ENCODE data around the gene ATRNL1. TPM values are rescaled to one million over a fixed set of nuclear protein-coding genes. Genes with fewer than 3 reads are reported as not detected.

Gene ATRNL1
- total RNA-seq, 1 experiment from 2014 or later: 1.3 TPM

- TF ChIP-seq ELF1 (IDR thresholded peaks at IDR 0.05; ENCODE audit: borderline replicate concordance, low read depth) (no peak), CBX3 (IDR thresholded peaks at IDR 0.05; ENCODE audit: low read depth) (no peak), YY1 (IDR thresholded peaks at IDR 0.05; ENCODE audit: extremely low read depth, insufficient replicate concordance, low read depth, low read length) (no peak), CTCF (IDR thresholded peaks at IDR 0.05 in 2 of 3, conservative IDR thresholded peaks at IDR 0.05 in 1 of 3; ENCODE audit: borderline replicate concordance in 1 of 3, insufficient read depth in 1 of 3, low read depth in 2 of 3, low read length in 2 of 3) (no peak), ZBTB33 (IDR thresholded peaks at IDR 0.05; ENCODE audit: extremely low read depth, insufficient replicate concordance, low read length) (no peak), RAD21 (IDR thresholded peaks at IDR 0.05; ENCODE audit: low read depth) (no peak), FOSL1 (IDR thresholded peaks at IDR 0.05; ENCODE audit: low read depth) (no peak), TCF7L2 (IDR thresholded peaks at IDR 0.05; ENCODE audit: borderline replicate concordance, extremely low read depth, insufficient read depth, insufficient read length) (no peak), JUND (IDR thresholded peaks at IDR 0.05) (no peak), SIN3A (IDR thresholded peaks at IDR 0.05; ENCODE audit: low read depth) (no peak), ZNF274 (IDR thresholded peaks at IDR 0.05; ENCODE audit: low read depth, low read length) (no peak), ATF3 (IDR thresholded peaks at IDR 0.05) (no peak), REST (IDR thresholded peaks at IDR 0.05; ENCODE audit: low read depth) (no peak), EGR1 (IDR thresholded peaks at IDR 0.05; ENCODE audit: low read depth) (no peak), SP1 (IDR thresholded peaks at IDR 0.05; ENCODE audit: low read depth) (no peak), ZFX (IDR thresholded peaks at IDR 0.05) (no peak), SRF (IDR thresholded peaks at IDR 0.05; ENCODE audit: low read depth) (no peak)
- RAD21 ChIA-PET (ENCODE audit: low non-redundant PET in 1 of 2, low total read pairs in 2 of 2, uncharacterized antibody in 2 of 2, unreplicated experiment in 2 of 2): no interaction called here
- Histone ChIP-seq H3K9me3 (ENCODE audit: control insufficient read depth in 1 of 2, insufficient read depth in 1 of 2, low read depth in 1 of 2, low read length in 2 of 2) (no peaks in the 10 kb centered on the region), H3K27ac (ENCODE audit: low read depth, low read length) (no peak overlapping the region), H3K4me2 (ENCODE audit: low read length) (no peak overlapping the region), H3K4me1 (ENCODE audit: control insufficient read depth in 1 of 2, insufficient read depth in 2 of 2, low read length in 2 of 2) (no peaks in the 10 kb centered on the region), H3K4me3 (replicated peaks in 1 of 2; ENCODE audit: low read depth in 1 of 2, low read length in 2 of 2) (no peak overlapping the region), H3K27me3 (ENCODE audit: insufficient read depth, low read length) (peaks cover 8% of the 10 kb centered on the region; the same call in 1 of the 2 replicates), H3K79me2 (ENCODE audit: insufficient read depth, low read length) (no peaks in the 10 kb centered on the region), H2AFZ (ENCODE audit: low read depth, low read length, poor library complexity, severe bottlenecking) (no peak overlapping the region), H3K9ac (ENCODE audit: low read length) (no peak overlapping the region), H3K9me2 (ENCODE audit: insufficient read depth) (no peaks in the 10 kb centered on the region), H4K20me1 (ENCODE audit: insufficient read depth) (no peaks in the 10 kb centered on the region), H3K36me3 (ENCODE audit: control insufficient read depth in 1 of 2, insufficient read depth in 2 of 2, low read length in 2 of 2) (no peaks in the 10 kb centered on the region)
- DNase-seq (ENCODE audit: low read depth, low spot score) (no peak), ATAC-seq (no peak)
- intact Hi-C loops (cut with micrococcal nuclease): no loop called here
- BruUV-seq (replicated peaks): no TSS peak
- CTCF ChIA-PET: no interaction called here
- POLR2A ChIA-PET: no interaction called here
Observed at GRCh38 chr10:115957786-115958442, 864.7 kb downstream of the ATRNL1 start.
